DOHH2 (cell line): ENCODE results near the gene ISM2.

Experiments
- EZH2phosphoT487 ChIP-seq: fragments of 200-600 bp; sonication (generic); IDR thresholded peaks from 2 replicates; pipeline ENCODE4 v1.6.1; 2017; ENCODE audit warnings: borderline replicate concordance, mild to moderate bottlenecking, antibody characterized with exemption, low read length, moderate library complexity, mixed read lengths
- TF ChIP-seq, protein P1 (sequence below): fragments of 200-600 bp; sonication (generic); IDR thresholded peaks from one replicate; pipeline ENCODE4 v1.5.1; 2014; ENCODE audit warnings: antibody characterized with exemption, mild to moderate bottlenecking, low read depth, low read length; ENCODE audit not compliant: poor library complexity, severe bottlenecking

GRCh38 chr14:77458249-77458950 lies 40.2 kb downstream of the ISM2 start:
- TF ChIP-seq, protein P1, sequence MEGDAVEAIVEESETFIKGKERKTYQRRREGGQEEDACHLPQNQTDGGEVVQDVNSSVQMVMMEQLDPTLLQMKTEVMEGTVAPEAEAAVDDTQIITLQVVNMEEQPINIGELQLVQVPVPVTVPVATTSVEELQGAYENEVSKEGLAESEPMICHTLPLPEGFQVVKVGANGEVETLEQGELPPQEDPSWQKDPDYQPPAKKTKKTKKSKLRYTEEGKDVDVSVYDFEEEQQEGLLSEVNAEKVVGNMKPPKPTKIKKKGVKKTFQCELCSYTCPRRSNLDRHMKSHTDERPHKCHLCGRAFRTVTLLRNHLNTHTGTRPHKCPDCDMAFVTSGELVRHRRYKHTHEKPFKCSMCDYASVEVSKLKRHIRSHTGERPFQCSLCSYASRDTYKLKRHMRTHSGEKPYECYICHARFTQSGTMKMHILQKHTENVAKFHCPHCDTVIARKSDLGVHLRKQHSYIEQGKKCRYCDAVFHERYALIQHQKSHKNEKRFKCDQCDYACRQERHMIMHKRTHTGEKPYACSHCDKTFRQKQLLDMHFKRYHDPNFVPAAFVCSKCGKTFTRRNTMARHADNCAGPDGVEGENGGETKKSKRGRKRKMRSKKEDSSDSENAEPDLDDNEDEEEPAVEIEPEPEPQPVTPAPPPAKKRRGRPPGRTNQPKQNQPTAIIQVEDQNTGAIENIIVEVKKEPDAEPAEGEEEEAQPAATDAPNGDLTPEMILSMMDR, result no peak
- no peak for TF ChIP-seq EZH2phosphoT487
